Measurements from ENCODE around the gene SLC35F3.

Gene SLC35F3

GRCh38 chr1:233865902-233866301 is 38.6 kb upstream of the SLC35F3 start:
- H3K27me3 Mint-ChIP-seq (ENCODE audit: low read depth) = no peaks in the 10 kb centered on the region
- no peak for TF ChIP-seq CTCF (IDR thresholded peaks at IDR 0.05; ENCODE audit: unreplicated experiment in 3 of 3)
- H3K4me3 Mint-ChIP-seq = no peak overlapping the region
- H3K4me1 Mint-ChIP-seq = no peaks in the 10 kb centered on the region
- no peak overlapping the region for H3K27ac Mint-ChIP-seq
- no peaks in the 10 kb centered on the region for H3K36me3 Mint-ChIP-seq (ENCODE audit: low read depth)
- peaks cover 29% of the 10 kb centered on the region for H3K9me3 Mint-ChIP-seq

GRCh38 chr1:233867028-233867427 is 37.4 kb upstream of the SLC35F3 start:
- Mint-ChIP-seq H3K9me3 (peaks cover 29% of the 10 kb centered on the region), H3K36me3 (ENCODE audit: low read depth) (no peaks in the 10 kb centered on the region), H3K27me3 (ENCODE audit: low read depth) (peaks cover 4% of the 10 kb centered on the region), H3K4me1 (no peaks in the 10 kb centered on the region), H3K4me3 (no peak overlapping the region), H3K27ac (no peak overlapping the region)
- TF ChIP-seq CTCF (IDR thresholded peaks at IDR 0.05; ENCODE audit: unreplicated experiment in 3 of 3) = no peak

- Mint-ChIP-seq H3K9me3 (peaks cover 29% of the 10 kb centered on the region), H3K4me3 (no peak overlapping the region), H3K27ac (no peak overlapping the region), H3K4me1 (no peaks in the 10 kb centered on the region), H3K27me3 (ENCODE audit: low read depth) (peaks cover 4% of the 10 kb centered on the region), H3K36me3 (ENCODE audit: low read depth) (no peaks in the 10 kb centered on the region)
- TF ChIP-seq CTCF (IDR thresholded peaks at IDR 0.05; ENCODE audit: unreplicated experiment in 3 of 3) = no peak
Measured at GRCh38 chr1:233868461-233868860, 36.0 kb upstream of the SLC35F3 start.

GRCh38 chr1:233869680-233870079 is 34.8 kb upstream of the SLC35F3 start:
- Mint-ChIP-seq H3K9me3 (peaks cover 29% of the 10 kb centered on the region), H3K4me1 (no peaks in the 10 kb centered on the region), H3K27me3 (ENCODE audit: low read depth) (peaks cover 11% of the 10 kb centered on the region), H3K4me3 (no peak overlapping the region), H3K36me3 (ENCODE audit: low read depth) (no peaks in the 10 kb centered on the region), H3K27ac (no peak overlapping the region)
- TF ChIP-seq CTCF (IDR thresholded peaks at IDR 0.05; ENCODE audit: unreplicated experiment in 3 of 3) = no peak

- no peak for TF ChIP-seq CTCF (IDR thresholded peaks at IDR 0.05; ENCODE audit: unreplicated experiment in 3 of 3)
- H3K4me3 Mint-ChIP-seq = no peak overlapping the region
- no peaks in the 10 kb centered on the region for H3K36me3 Mint-ChIP-seq (ENCODE audit: low read depth)
- no peak overlapping the region for H3K27ac Mint-ChIP-seq
- H3K27me3 Mint-ChIP-seq (ENCODE audit: low read depth) = peaks cover 15% of the 10 kb centered on the region
- H3K4me1 Mint-ChIP-seq = no peaks in the 10 kb centered on the region
- peaks cover 11% of the 10 kb centered on the region for H3K9me3 Mint-ChIP-seq
Measured at GRCh38 chr1:233873666-233874065, 30.8 kb upstream of the SLC35F3 start.

- Mint-ChIP-seq H3K27ac (no peak overlapping the region), H3K4me3 (no peak overlapping the region), H3K27me3 (ENCODE audit: low read depth) (peaks cover 18% of the 10 kb centered on the region), H3K36me3 (ENCODE audit: low read depth) (no peaks in the 10 kb centered on the region), H3K4me1 (no peaks in the 10 kb centered on the region), H3K9me3 (peaks cover 5% of the 10 kb centered on the region)
- no peak for TF ChIP-seq CTCF (IDR thresholded peaks at IDR 0.05; ENCODE audit: unreplicated experiment in 3 of 3)
Measured at GRCh38 chr1:233879841-233880240, 24.6 kb upstream of the SLC35F3 start.

Measured in nephron (organoid).